PC-9 (cell line): Measurements from ENCODE around the gene DAPK1.

ENCODE experiments used
- CTCF ChIP-seq: fragments of 200-600 bp; sonication (generic); conservative IDR thresholded peaks from 2 replicates; pipeline ENCODE4 v1.6.1; 2017; ENCODE audit warnings: mixed run types, antibody characterized with exemption, mild to moderate bottlenecking, moderate library complexity
- EZH2 ChIP-seq: fragments of 200-600 bp; sonication (generic); IDR thresholded peaks from 2 replicates; pipeline ENCODE4 v1.8.0; 2017; ENCODE audit warnings: antibody characterized with exemption, low read depth

DNA sequence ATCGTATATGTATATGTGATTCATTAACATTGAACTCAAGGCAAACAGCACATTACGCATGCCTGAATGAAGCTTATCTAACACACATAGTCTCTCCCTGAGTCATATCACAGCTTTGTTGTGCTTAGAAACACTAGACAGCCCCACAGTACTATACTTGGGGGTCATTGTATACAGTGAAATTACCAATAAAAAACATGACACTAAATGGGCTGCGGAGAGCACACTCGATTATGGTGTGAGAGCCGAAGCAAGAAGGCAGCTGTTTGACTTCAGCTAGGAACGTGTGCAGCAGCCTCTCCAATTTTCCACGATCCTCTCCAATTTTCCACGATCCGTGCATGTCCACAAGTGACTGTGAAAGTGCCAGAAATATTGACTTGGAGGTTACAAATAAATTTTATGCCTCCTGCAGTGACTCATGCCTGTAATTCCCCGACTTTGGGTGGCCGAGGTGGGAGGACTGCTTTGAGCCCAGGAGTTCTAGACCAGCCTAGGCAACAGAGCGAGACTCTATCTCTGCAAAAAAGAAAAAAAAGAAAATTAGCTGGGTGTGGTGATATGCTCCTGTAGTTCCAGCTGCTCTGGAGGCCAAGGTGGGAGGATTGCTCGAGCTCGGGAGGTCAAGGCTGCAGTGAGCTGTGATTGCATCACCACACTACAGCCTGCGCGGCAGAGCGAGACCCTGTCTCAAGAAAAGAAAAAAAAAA is 102.4 kb downstream of the DAPK1 start:
- TF ChIP-seq CTCF (no peak), EZH2 (no peak)
